Tibial artery (tissue), 4 donors: ENCODE results near the gene LAMA1.
A peak's percentile ranks its signal among the peaks of the same experiment; 100 is the strongest.

ENCODE experiments used
- DNase-seq, 2 donors: peaks; one replicate each; pipeline ENCODE4 v3.0.0-alpha.2; 2019
- H3K27ac ChIP-seq, 2 donors: fragments of 200-600 bp; sonication (generic) in 1 of 2; 1 replicate in 1 of 2; 2 replicates in 1 of 2; pipeline ENCODE4 v1.5.1; 2018 to 2019; ENCODE audit warnings: mild to moderate bottlenecking in 1 of 2
- H3K27me3 ChIP-seq, 2 donors: fragments of 200-600 bp; sonication (generic) in 1 of 2; one replicate each; pipeline versions ENCODE4 v1.5.1 to v1.6.0; 2016 to 2019
- H3K36me3 ChIP-seq, 3 donors: fragments of 200-600 bp; sonication (generic) in 2 of 3; one replicate each; pipeline ENCODE4 v1.5.1; 2016 to 2019; ENCODE audit warnings: mild to moderate bottlenecking in 2 of 3
- H3K4me1 ChIP-seq, 4 donors: fragments of 200-600 bp; sonication (generic) in 2 of 4; 1 replicate in 3 of 4; 2 replicates in 1 of 4; pipeline ENCODE4 v1.5.1; 2016 to 2019
- H3K4me3 ChIP-seq, 2 donors: fragments of 200-600 bp; sonication (generic) in 1 of 2; 1 replicate in 1 of 2; 2 replicates in 1 of 2; pipeline ENCODE4 v1.5.1; 2018 to 2019; ENCODE audit warnings: mild to moderate bottlenecking in 2 of 2
- H3K9me3 ChIP-seq, 3 donors: fragments of 200-600 bp; sonication (generic) in 1 of 3; one replicate each; pipeline ENCODE4 v1.5.1; 2016 to 2019
- intact Hi-C: fragments of 100-400 bp; cut with DNase I; formaldehyde crosslinking; loops from one replicate; pipeline ENCODE4 v1.15.0; 2023; ENCODE audit warnings: low total_unique reads
- TF ChIP-seq, protein P1 (sequence below), 2 experiments: fragments of 200-600 bp in 1 of 2; fragments of 450-650 bp in 1 of 2; IDR thresholded peaks; one replicate each; pipeline ENCODE4 v1.5.1; 2017 to 2019; ENCODE audit warnings: antibody characterized with exemption in 2 of 2, mild to moderate bottlenecking in 1 of 2, moderate library complexity in 1 of 2

The LAMA1 gene

DNA sequence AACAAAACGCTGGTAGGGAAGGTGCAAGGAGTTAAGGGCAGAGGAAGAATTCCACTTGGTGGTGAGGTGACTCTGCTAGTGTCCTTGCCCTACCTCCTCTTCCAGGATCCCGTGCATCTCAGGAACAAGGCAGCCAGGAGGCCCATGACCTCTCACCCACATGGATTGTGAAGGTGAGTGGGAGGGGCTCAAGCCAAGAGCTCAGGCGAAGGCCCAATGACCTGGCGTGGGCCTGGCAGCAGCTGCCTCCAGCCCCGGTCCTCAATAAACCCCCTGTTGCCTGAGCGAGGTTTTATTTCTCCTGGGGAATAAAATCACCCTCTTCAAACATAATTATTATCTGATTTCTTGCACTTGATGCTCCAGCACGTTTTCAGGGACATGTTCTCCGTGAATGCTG, 28.2 kb downstream of the LAMA1 start:
- peaks cover 0 to 16% (median 3%) of the 10 kb centered on the region in 4 donors for H3K4me1 ChIP-seq
- H3K36me3 ChIP-seq: no peaks in the 10 kb centered on the region
- H3K4me3 ChIP-seq: no peak overlapping the region
- intact Hi-C loops: no loop called here
- TF ChIP-seq, protein P1, sequence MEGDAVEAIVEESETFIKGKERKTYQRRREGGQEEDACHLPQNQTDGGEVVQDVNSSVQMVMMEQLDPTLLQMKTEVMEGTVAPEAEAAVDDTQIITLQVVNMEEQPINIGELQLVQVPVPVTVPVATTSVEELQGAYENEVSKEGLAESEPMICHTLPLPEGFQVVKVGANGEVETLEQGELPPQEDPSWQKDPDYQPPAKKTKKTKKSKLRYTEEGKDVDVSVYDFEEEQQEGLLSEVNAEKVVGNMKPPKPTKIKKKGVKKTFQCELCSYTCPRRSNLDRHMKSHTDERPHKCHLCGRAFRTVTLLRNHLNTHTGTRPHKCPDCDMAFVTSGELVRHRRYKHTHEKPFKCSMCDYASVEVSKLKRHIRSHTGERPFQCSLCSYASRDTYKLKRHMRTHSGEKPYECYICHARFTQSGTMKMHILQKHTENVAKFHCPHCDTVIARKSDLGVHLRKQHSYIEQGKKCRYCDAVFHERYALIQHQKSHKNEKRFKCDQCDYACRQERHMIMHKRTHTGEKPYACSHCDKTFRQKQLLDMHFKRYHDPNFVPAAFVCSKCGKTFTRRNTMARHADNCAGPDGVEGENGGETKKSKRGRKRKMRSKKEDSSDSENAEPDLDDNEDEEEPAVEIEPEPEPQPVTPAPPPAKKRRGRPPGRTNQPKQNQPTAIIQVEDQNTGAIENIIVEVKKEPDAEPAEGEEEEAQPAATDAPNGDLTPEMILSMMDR (IDR thresholded peaks at IDR 0.05): no peak
- no peak overlapping the region for H3K27ac ChIP-seq
- H3K9me3 ChIP-seq: no peaks in the 10 kb centered on the region
- H3K27me3 ChIP-seq: no peaks in the 10 kb centered on the region
- no peak for DNase-seq

- peaks cover 0 to 49% (median 8%) of the 10 kb centered on the region in 4 donors for H3K4me1 ChIP-seq
- intact Hi-C loops: no loop called here
- no peak for DNase-seq
Measured at GRCh38 chr18:7084080-7085065, 33.2 kb downstream of the LAMA1 start.

GRCh38 chr18:7082671-7083070, 34.9 kb downstream of the LAMA1 start:
- no peak for DNase-seq
- intact Hi-C loops: no loop called here
- Histone ChIP-seq H3K36me3 (no peaks in the 10 kb centered on the region), H3K27me3 (no peaks in the 10 kb centered on the region), H3K27ac (peak overlapping the region in 1 of 2 donors; percentile 61), H3K4me1 (peaks cover 0 to 49% (median 8%) of the 10 kb centered on the region in 4 donors), H3K4me3 (no peak overlapping the region), H3K9me3 (no peaks in the 10 kb centered on the region)
- TF ChIP-seq, protein P1 (IDR thresholded peaks at IDR 0.05): no peak

More at GRCh38 chr18:7084080-7085065, 33.2 kb downstream of the LAMA1 start:
- no peaks in the 10 kb centered on the region for H3K27me3 ChIP-seq
- H3K36me3 ChIP-seq: no peaks in the 10 kb centered on the region
- TF ChIP-seq, protein P1 (IDR thresholded peaks at IDR 0.05): no peak
- H3K9me3 ChIP-seq: no peaks in the 10 kb centered on the region
- H3K27ac ChIP-seq: peak overlapping the region; percentile 61 to 74
- H3K4me3 ChIP-seq: no peak overlapping the region

DNA sequence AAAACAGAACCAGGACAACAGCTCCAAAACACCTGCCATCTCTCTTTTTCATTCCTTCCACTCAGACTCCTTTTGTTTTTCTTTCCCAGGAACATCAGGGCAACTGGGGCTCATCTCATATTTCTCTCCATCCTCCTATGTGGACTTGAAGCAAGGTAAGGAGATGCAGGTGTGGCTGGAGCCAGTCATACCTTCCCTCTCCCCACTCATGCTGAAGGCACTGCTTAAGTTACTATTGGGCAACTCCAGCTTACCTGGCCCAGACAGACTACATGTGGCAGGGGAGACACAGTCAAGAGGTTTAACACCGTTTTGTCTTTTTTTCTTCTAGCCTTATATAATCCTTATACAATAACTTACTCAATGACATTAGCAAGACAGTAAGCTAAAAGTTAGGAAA, 38.4 kb downstream of the LAMA1 start:
- no peaks in the 10 kb centered on the region for H3K27me3 ChIP-seq
- peaks cover 0 to 33% (median 3%) of the 10 kb centered on the region in 4 donors for H3K4me1 ChIP-seq
- no peak overlapping the region for H3K27ac ChIP-seq
- H3K4me3 ChIP-seq: no peak overlapping the region
- H3K36me3 ChIP-seq: no peaks in the 10 kb centered on the region
- intact Hi-C loops: no loop called here
- no peaks in the 10 kb centered on the region for H3K9me3 ChIP-seq
- DNase-seq: no peak
- TF ChIP-seq, protein P1 (IDR thresholded peaks at IDR 0.05): no peak

- TF ChIP-seq, protein P1 (IDR thresholded peaks at IDR 0.05): no peak
- H3K36me3 ChIP-seq: no peaks in the 10 kb centered on the region
- no peak overlapping the region for H3K27ac ChIP-seq
- intact Hi-C loops: no loop called here
- H3K9me3 ChIP-seq: no peaks in the 10 kb centered on the region
- DNase-seq: no peak
- peaks cover 0 to 6% (median 0%) of the 10 kb centered on the region in 4 donors for H3K4me1 ChIP-seq
- H3K27me3 ChIP-seq: no peaks in the 10 kb centered on the region
- H3K4me3 ChIP-seq: no peak overlapping the region
Measured at GRCh38 chr18:7072593-7072992, 45.0 kb downstream of the LAMA1 start.
